Testis (tissue), 2 donors: ENCODE measurements around the gene HS3ST4.

Experiments
- POLR2A ChIP-seq: fragments of 450-650 bp; IDR thresholded peaks from one replicate; pipeline ENCODE4 v1.6.1; 2017; ENCODE audit warnings: antibody characterized with exemption, mild to moderate bottlenecking, moderate library complexity
- TF ChIP-seq, protein P1 (sequence below), 3 experiments: fragments of 450-650 bp in 2 of 3; fragments of 200-600 bp in 1 of 3; sonication (generic) in 1 of 3; IDR thresholded peaks; one replicate each; pipeline ENCODE4 v1.5.1; 2016 to 2019; ENCODE audit warnings: antibody characterized with exemption in 3 of 3, mild to moderate bottlenecking in 2 of 3, moderate library complexity in 1 of 3

DNA sequence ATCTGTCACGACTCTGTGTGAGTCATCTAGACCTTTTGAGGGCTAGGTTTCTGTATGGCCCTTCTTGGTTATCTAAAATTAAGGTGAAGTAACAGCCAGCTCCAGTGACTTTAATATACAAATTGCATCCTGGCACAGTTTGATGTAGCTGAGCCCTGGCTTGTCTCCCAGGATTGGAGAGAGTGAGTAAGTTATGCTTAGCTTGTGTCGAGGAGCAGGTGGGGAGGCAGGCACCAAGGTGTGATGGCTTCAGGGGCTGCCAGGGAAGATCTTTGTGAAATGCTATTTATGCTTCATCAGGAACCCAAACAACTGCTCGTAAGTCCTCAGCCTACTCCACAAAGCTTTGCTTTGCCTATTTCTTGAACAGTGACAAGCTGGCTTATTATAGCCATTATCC is 261.2 kb downstream of the HS3ST4 start:
- TF ChIP-seq POLR2A: no peak
- TF ChIP-seq, protein P1, sequence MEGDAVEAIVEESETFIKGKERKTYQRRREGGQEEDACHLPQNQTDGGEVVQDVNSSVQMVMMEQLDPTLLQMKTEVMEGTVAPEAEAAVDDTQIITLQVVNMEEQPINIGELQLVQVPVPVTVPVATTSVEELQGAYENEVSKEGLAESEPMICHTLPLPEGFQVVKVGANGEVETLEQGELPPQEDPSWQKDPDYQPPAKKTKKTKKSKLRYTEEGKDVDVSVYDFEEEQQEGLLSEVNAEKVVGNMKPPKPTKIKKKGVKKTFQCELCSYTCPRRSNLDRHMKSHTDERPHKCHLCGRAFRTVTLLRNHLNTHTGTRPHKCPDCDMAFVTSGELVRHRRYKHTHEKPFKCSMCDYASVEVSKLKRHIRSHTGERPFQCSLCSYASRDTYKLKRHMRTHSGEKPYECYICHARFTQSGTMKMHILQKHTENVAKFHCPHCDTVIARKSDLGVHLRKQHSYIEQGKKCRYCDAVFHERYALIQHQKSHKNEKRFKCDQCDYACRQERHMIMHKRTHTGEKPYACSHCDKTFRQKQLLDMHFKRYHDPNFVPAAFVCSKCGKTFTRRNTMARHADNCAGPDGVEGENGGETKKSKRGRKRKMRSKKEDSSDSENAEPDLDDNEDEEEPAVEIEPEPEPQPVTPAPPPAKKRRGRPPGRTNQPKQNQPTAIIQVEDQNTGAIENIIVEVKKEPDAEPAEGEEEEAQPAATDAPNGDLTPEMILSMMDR (IDR thresholded peaks at IDR 0.05): no peak
